Epithelial cell of esophagus (primary cell): ENCODE measurements around the gene ABL1.
A peak's percentile ranks its signal among the peaks of the same experiment; 100 is the strongest.

ENCODE experiments used
- DNase-seq: peaks from one replicate; pipeline ENCODE4 v3.0.0; 2010; ENCODE audit warnings: low read depth
- H3K4me3 ChIP-seq: 2 replicates; pipeline ENCODE4 v1.5.1; 2011; ENCODE audit warnings: mild to moderate bottlenecking, low read length, control low read depth
- CTCF ChIP-seq: IDR thresholded peaks from 2 replicates; pipeline ENCODE4 v1.5.1; 2011; ENCODE audit warnings: low read depth, mild to moderate bottlenecking, low read length, control low read depth, inconsistent platforms; ENCODE audit not compliant: insufficient read depth; ENCODE audit errors: missing control alignments

Gene ABL1

GRCh38 chr9:130930804-130931349 lies 95.8 kb downstream of the ABL1 start:
- no peak for DNase-seq
- TF ChIP-seq CTCF: no peak
- no peak overlapping the region for H3K4me3 ChIP-seq

GRCh38 chr9:130931508-130932254 lies 96.6 kb downstream of the ABL1 start:
- TF ChIP-seq CTCF: no peak
- H3K4me3 ChIP-seq: no peak overlapping the region
- DNase-seq: peak; percentile 30

GRCh38 chr9:130932255-130933079 lies 97.4 kb downstream of the ABL1 start:
- H3K4me3 ChIP-seq: no peak overlapping the region
- no peak for TF ChIP-seq CTCF
- peak; percentile 17 for DNase-seq

- TF ChIP-seq CTCF: no peak
- H3K4me3 ChIP-seq: no peak overlapping the region
- peak; percentile 51 for DNase-seq
Measured at GRCh38 chr9:130933114-130934046, 98.3 kb downstream of the ABL1 start.

GRCh38 chr9:130934246-130934645 lies 99.2 kb downstream of the ABL1 start:
- DNase-seq: no peak
- TF ChIP-seq CTCF: no peak
- H3K4me3 ChIP-seq: no peak overlapping the region

GRCh38 chr9:130934702-130935647 lies 99.9 kb downstream of the ABL1 start:
- no peak overlapping the region for H3K4me3 ChIP-seq
- TF ChIP-seq CTCF: no peak
- DNase-seq: peak; percentile 42
